PC-3 (cell line): Measurements from ENCODE around the gene RCAN2. TPM values are rescaled to one million over a fixed set of nuclear protein-coding genes. Genes with fewer than 3 reads are reported as not detected.

Experiments
- ATAC-seq: fragments of 200-7000 bp; cut with Tn5 transposase; 2 replicates; pipeline ENCODE4 v1.9.1; 2020; ENCODE audit warnings: mild to moderate bottlenecking, moderate library complexity
- BruUV-seq: library from RNA; stranded (reverse); fragments of 400-500 nt; replicated peaks from 2 replicates; lab custom pipeline; 2021; lab: Mats Ljungman, UMichigan
- CTCF ChIA-PET: fragments of 300-600 bp; sonication (Branson Sonifier 250); formaldehyde crosslinking; loops from one replicate; lab custom pipeline; 2022; ENCODE audit warnings: antibody characterized with exemption; lab: Charles Lee
- POLR2A ChIA-PET: fragments of 300-600 bp; sonication (Branson Sonifier 250); formaldehyde crosslinking; loops from one replicate; lab custom pipeline; 2022; ENCODE audit warnings: antibody characterized with exemption; ENCODE audit not compliant: unreplicated experiment; lab: Charles Lee
- DNase-seq: peaks from one replicate; pipeline ENCODE4 v3.0.0-alpha.2; 2015
- H2AFZ ChIP-seq: fragments of 300-600 bp; sonication (generic); 2 replicates; pipeline ENCODE4 v1.6.0; 2016; ENCODE audit warnings: antibody characterized with exemption, low read length
- H3F3A ChIP-seq: fragments of 300-600 bp; sonication (generic); one replicate; pipeline ENCODE4 v1.6.0; 2017; ENCODE audit warnings: antibody characterized with exemption, low read length, control low read depth, mild to moderate bottlenecking; ENCODE audit not compliant: unreplicated experiment
- H3K27ac ChIP-seq: fragments of 300-600 bp; sonication (generic); 2 replicates; pipeline ENCODE4 v1.5.1; 2016; ENCODE audit warnings: mild to moderate bottlenecking, low read length
- H3K27me3 ChIP-seq: fragments of 300-600 bp; sonication (generic); 2 replicates; pipeline ENCODE4 v1.6.1; 2016; ENCODE audit warnings: low read length, mixed read lengths
- H3K36me3 ChIP-seq: fragments of 300-600 bp; sonication (generic); 2 replicates; pipeline ENCODE4 v1.6.1; 2016; ENCODE audit warnings: low read depth, mixed run types, low read length, mixed read lengths
- H3K4me1 ChIP-seq: fragments of 300-600 bp; sonication (generic); 2 replicates; pipeline ENCODE4 v1.5.1; 2016; ENCODE audit warnings: low read length; ENCODE audit not compliant: insufficient read depth
- H3K4me2 ChIP-seq: fragments of 300-600 bp; sonication (generic); 2 replicates; pipeline ENCODE4 v1.6.0; 2016; ENCODE audit warnings: low read length
- H3K4me3 ChIP-seq: fragments of 300-600 bp; sonication (generic); 2 replicates; pipeline ENCODE4 v1.5.1; 2016; ENCODE audit warnings: mild to moderate bottlenecking, low read length, mixed read lengths
- H3K79me2 ChIP-seq: fragments of 300-600 bp; sonication (generic); 2 replicates; pipeline ENCODE4 v1.6.1; 2017; ENCODE audit warnings: low read length, mixed read lengths
- H3K9ac ChIP-seq: fragments of 300-600 bp; sonication (generic); 2 replicates; pipeline ENCODE4 v1.6.0; 2016; ENCODE audit warnings: mild to moderate bottlenecking, low read length
- H3K9me2 ChIP-seq: fragments of 300-600 bp; sonication (generic); replicated peaks from 2 replicates; pipeline ENCODE4 v1.6.1; 2016; ENCODE audit warnings: mixed run types, low read length, mixed read lengths
- H3K9me3 ChIP-seq: fragments of 300-600 bp; sonication (generic); 2 replicates; pipeline ENCODE4 v1.6.1; 2016; ENCODE audit warnings: low read length, mixed read lengths
- H4K20me1 ChIP-seq: fragments of 300-600 bp; sonication (generic); 2 replicates; pipeline ENCODE4 v1.6.1; 2016; ENCODE audit warnings: low read length, mixed read lengths
- EZH2 ChIP-seq: fragments of 300-600 bp; sonication (generic); IDR thresholded peaks from one replicate; pipeline ENCODE4 v1.6.1; 2017; ENCODE audit warnings: antibody characterized with exemption, mild to moderate bottlenecking, low read length; ENCODE audit not compliant: unreplicated experiment
- EZH2phosphoT487 ChIP-seq: fragments of 300-600 bp; sonication (generic); IDR thresholded peaks from 2 replicates; pipeline ENCODE4 v1.6.1; 2018; ENCODE audit warnings: mild to moderate bottlenecking, antibody characterized with exemption, low read length, borderline replicate concordance
- intact Hi-C: fragments of 100-400 bp; cut with micrococcal nuclease; formaldehyde crosslinking; loops from 2 replicates; pipeline ENCODE4 v1.9.0; 2023
- total RNA-seq: library from RNA; depleted of rRNA; stranded (reverse); fragments of >200 nt; gene quantifications from 2 replicates; pipeline ENCODE4 v1.2.3, GENCODE V29; 2014
- TF ChIP-seq, protein P1 (sequence below): fragments of 300-600 bp; sonication (generic); conservative IDR thresholded peaks from 2 replicates; pipeline ENCODE4 v1.5.1; 2017; ENCODE audit warnings: antibody characterized with exemption, low read depth, mild to moderate bottlenecking, low read length

Gene RCAN2
- total RNA-seq, 1 experiment from 2014 or later, result not detected

DNA sequence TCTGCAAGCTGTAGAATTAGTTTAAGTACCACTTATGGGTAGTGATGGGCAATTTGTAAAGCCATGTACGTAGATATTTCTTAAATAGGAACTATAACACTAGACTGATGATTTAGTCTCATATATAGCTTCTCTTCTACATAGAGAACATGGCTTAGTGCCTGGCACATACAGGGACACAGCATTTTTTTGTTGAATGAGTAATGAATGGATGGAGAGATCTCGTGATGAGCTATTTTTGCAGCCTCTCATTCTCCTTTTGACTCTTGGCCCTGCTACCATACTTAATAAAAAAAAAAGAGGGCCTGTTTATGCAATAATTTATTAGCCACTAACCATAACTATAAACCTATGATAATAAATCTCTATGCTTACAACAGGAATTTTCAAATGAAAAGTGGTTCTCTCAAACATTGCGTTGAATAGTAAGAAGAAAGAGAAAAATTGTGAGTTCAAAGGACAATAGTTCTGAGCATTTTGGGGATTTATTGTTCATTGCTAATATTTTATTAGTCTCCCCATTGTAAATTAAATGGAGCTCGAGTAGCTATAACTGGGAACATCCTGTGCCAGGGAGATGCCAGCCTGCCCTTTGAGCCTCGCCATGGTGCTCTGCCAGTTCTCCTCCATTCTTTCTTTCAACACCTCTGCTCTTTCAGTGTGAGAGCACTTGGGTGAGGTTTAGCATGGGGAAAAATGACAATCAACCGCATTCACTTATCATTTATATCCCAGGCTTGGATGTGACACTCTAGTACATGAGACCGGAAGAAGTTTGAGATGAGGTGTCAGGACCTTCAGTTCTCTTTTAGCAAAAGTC is 14.7 kb upstream of the RCAN2 start:
- CTCF ChIA-PET, result no interaction called here
- no TSS peak for BruUV-seq
- no peaks in the 10 kb centered on the region for H3F3A ChIP-seq
- H3K4me3 ChIP-seq, result no peak overlapping the region
- no peaks in the 10 kb centered on the region for H3K4me1 ChIP-seq
- no peak for ATAC-seq
- TF ChIP-seq EZH2 (no peak), EZH2phosphoT487 (no peak)
- TF ChIP-seq, protein P1, sequence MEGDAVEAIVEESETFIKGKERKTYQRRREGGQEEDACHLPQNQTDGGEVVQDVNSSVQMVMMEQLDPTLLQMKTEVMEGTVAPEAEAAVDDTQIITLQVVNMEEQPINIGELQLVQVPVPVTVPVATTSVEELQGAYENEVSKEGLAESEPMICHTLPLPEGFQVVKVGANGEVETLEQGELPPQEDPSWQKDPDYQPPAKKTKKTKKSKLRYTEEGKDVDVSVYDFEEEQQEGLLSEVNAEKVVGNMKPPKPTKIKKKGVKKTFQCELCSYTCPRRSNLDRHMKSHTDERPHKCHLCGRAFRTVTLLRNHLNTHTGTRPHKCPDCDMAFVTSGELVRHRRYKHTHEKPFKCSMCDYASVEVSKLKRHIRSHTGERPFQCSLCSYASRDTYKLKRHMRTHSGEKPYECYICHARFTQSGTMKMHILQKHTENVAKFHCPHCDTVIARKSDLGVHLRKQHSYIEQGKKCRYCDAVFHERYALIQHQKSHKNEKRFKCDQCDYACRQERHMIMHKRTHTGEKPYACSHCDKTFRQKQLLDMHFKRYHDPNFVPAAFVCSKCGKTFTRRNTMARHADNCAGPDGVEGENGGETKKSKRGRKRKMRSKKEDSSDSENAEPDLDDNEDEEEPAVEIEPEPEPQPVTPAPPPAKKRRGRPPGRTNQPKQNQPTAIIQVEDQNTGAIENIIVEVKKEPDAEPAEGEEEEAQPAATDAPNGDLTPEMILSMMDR, result no peak
- H2AFZ ChIP-seq, result no peak overlapping the region
- H3K27ac ChIP-seq, result no peak overlapping the region
- no peak for DNase-seq
- POLR2A ChIA-PET, result interaction anchor here (0.6 kb wide), 1 partner anchor 11 kb away, joined by 7 read pairs; no protein-coding TSS in a partner anchor
- no peaks in the 10 kb centered on the region for H3K79me2 ChIP-seq
- peaks cover 33% of the 10 kb centered on the region for H3K27me3 ChIP-seq
- intact Hi-C loops, result no loop called here
- no peak overlapping the region for H3K4me2 ChIP-seq
- H4K20me1 ChIP-seq, result no peaks in the 10 kb centered on the region
- no peak overlapping the region for H3K9ac ChIP-seq
- H3K9me3 ChIP-seq, result no peaks in the 10 kb centered on the region
- H3K36me3 ChIP-seq, result no peaks in the 10 kb centered on the region
- no peaks in the 10 kb centered on the region for H3K9me2 ChIP-seq

DNA sequence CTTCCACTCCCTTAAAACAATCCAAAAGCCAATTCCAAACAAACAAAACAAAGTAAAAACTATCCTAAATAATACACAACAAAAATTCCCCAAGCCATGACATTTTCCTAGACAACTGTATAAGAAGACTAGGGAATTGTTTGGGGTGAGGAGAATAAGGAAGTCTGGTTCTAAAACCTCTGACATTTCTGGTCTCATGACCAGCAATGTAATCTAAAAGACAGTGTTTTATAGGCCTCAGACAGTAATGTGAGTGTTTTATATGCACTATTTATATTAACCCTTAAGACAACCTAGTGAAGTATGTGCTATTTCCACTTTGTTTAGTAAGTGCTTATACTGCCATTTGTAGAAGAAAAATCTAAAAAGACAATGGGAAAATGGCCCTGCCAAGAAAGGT is 13.0 kb upstream of the RCAN2 start:
- no peak overlapping the region for H3K4me2 ChIP-seq
- no peaks in the 10 kb centered on the region for H3K79me2 ChIP-seq
- TF ChIP-seq, protein P1, result no peak
- TF ChIP-seq EZH2, result no peak
- DNase-seq (no peak), ATAC-seq (no peak)
- H3K9ac ChIP-seq, result no peak overlapping the region
- H3F3A ChIP-seq, result no peaks in the 10 kb centered on the region
- intact Hi-C loops, result no loop called here
- POLR2A ChIA-PET, result no interaction called here
- no peaks in the 10 kb centered on the region for H4K20me1 ChIP-seq
- H2AFZ ChIP-seq, result no peak overlapping the region
- no peaks in the 10 kb centered on the region for H3K9me2 ChIP-seq
- CTCF ChIA-PET, result no interaction called here
- H3K36me3 ChIP-seq, result no peaks in the 10 kb centered on the region
- peaks cover 36% of the 10 kb centered on the region for H3K27me3 ChIP-seq
- H3K4me3 ChIP-seq, result no peak overlapping the region
- H3K9me3 ChIP-seq, result no peaks in the 10 kb centered on the region
- H3K27ac ChIP-seq, result no peak overlapping the region
- no peaks in the 10 kb centered on the region for H3K4me1 ChIP-seq
- BruUV-seq, result no TSS peak

DNA sequence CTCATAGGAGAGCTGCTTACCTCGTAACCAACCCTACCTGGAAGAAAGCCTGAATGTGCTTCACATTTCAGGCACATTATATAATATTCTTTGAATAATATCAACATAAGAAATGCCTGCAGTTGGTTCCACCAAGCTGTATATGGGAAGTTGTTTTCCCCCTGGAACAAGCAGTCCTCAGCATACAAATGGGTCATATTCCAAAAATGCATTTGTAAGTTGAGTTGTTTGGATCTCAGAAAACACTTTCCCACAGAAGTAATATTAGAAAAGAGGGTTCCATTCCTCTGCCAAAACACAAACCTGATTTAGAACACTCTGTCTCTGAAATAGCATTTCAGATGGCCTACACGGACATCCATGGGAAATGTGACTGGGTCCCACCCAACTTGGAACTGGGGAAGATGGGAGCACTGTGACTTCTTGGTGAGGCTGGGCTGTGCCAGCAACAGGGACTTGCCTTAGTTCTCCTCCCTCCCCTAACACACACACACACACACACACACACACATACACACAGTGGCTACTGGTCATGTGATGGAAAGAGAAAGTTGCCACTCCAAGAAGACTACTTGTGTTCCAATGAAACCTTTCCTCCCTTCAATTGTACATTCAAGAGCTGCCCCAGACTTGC is 11.4 kb upstream of the RCAN2 start:
- CTCF ChIA-PET, result no interaction called here
- Histone ChIP-seq H4K20me1 (no peaks in the 10 kb centered on the region), H3F3A (no peaks in the 10 kb centered on the region), H3K9ac (no peak overlapping the region), H3K36me3 (no peaks in the 10 kb centered on the region), H3K4me3 (no peak overlapping the region), H3K27ac (no peak overlapping the region), H3K9me2 (no peaks in the 10 kb centered on the region), H3K4me2 (no peak overlapping the region), H3K79me2 (no peaks in the 10 kb centered on the region), H2AFZ (no peak overlapping the region), H3K9me3 (no peaks in the 10 kb centered on the region), H3K27me3 (peaks cover 30% of the 10 kb centered on the region), H3K4me1 (no peaks in the 10 kb centered on the region)
- TF ChIP-seq EZH2phosphoT487 (no peak), EZH2 (no peak)
- TF ChIP-seq, protein P1, result no peak
- no peak for DNase-seq
- POLR2A ChIA-PET, result no interaction called here
- no TSS peak for BruUV-seq
- ATAC-seq, result no peak
- intact Hi-C loops, result no loop called here
